Activated CD4-positive, alpha-beta T cell treated with anti-CD3 and anti-CD28 coated beads for 24 hours (primary cell): ENCODE data around the gene NDUFAF5.

Experiments
- DNase-seq, 2 donors: peaks; one replicate each; pipeline ENCODE4 v3.0.0-alpha.2; 2020; ENCODE audit warnings: low read depth in 2 of 2

The NDUFAF5 gene

DNA sequence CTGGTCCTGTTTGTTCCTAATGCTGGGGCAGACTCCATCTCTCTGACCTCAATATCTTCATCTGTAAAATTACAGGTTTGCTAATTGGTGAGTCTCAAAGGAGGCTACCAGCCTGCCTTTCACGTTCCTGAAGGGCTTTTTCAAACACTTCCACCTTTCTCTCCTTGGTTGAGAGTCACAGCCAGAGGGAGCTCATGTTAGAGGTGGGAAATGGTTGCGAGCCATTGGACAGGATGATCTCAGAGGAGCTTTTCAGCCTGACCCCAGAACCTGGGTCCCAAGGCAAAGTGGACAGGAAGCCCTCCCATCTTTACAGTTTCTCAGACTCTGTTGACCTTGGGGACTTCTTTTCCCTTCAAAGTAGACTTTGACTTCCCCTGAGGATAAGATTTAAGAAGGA, 37.6 kb downstream of the NDUFAF5 start:
- DNase-seq, result no peak

GRCh38 chr20:13824459-13824858, 39.6 kb downstream of the NDUFAF5 start:
- DNase-seq, result no peak

- no peak for DNase-seq
Observed at GRCh38 chr20:13825465-13825864, 40.6 kb downstream of the NDUFAF5 start.

GRCh38 chr20:13831476-13831875, 46.6 kb downstream of the NDUFAF5 start:
- DNase-seq, result no peak

DNA sequence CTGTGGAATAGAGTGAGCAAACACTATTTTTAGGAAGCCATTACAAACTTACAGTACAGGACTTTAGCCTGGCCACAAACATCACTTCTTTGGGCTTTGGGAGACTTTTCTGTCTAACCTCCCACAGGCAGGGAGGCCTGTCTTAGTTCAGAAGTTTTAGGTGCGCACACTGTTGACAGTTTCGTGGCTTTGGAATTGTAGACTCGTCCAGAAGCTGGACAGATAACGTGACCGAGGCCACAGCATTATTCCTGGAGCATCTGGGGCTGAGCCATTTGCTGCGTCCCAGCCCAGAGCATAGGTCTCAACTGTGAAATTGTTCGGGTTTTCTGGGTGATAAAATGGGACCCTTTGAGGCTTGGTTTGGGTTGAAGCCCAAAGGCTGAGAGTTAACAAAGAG, 53.8 kb downstream of the NDUFAF5 start:
- no peak for DNase-seq

GRCh38 chr20:13839421-13840092, 54.7 kb downstream of the NDUFAF5 start:
- no peak for DNase-seq

- no peak for DNase-seq
Observed at GRCh38 chr20:13840093-13840465, 55.3 kb downstream of the NDUFAF5 start.

DNA sequence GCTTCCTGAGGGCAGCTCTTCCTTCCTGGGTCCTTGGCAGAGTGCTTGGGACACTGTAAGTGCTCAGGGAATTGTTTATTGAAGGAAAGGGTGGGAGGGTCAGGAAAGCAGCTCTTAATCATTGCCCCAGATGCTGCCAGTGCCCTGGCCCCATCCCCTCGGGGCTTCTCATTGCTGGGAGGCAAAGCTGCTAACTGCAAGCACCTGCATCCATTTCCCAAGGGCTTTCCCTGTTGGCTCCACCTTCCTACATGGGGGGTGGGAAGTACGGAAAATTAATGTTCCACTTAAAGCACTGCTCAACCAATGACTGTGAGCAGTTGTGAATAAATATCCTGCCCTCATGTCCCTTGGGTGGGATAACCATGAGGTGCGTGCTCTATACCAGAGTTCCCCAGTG, 56.4 kb downstream of the NDUFAF5 start:
- no peak for DNase-seq

GRCh38 chr20:13844296-13844695, 59.5 kb downstream of the NDUFAF5 start:
- DNase-seq, result no peak

- DNase-seq, result no peak
Observed at GRCh38 chr20:13851279-13851678, 66.5 kb downstream of the NDUFAF5 start.

- no peak for DNase-seq
Observed at GRCh38 chr20:13852306-13852705, 67.5 kb downstream of the NDUFAF5 start.

DNA sequence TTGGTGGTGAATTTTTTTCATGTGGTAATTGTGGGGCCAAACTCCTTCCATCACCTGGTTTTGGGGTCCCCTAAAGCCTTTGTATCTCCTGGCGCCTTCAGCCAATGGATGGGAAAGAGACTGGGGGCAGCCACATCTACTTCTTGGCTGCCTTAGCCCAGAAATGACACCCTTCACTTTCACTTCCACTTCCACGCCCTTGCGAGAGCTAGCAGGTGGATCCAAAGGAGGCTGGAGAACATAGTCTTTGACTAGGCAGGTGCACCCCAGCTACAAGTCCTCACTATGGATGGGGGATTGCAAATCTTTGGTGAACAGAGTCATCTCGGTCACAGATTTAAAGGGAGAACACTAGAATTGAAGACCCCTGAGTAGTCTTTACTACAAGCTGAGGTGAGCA, 70.8 kb downstream of the NDUFAF5 start:
- DNase-seq, result no peak

- DNase-seq, result no peak
Observed at GRCh38 chr20:13856354-13856753, 71.5 kb downstream of the NDUFAF5 start.

GRCh38 chr20:13857304-13857703, 72.5 kb downstream of the NDUFAF5 start:
- no peak for DNase-seq

DNA sequence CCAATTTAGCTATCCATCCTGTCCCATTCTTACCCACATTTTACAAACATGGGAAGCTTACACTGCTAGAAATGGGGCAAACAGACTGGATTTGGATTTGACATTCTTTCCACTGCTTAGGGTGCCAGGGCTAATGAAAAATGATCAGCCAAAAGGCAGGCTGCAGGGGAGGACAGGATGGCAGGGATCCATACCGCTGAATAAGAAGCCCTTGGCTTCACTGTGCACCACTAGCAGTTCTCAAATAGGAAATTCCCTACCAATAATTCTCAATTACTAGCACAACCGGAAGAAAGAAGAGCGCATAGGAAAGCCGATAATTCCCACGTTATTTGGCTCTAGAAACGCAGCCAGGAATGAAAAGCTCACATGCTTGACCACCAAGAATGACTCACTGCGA, 73.1 kb downstream of the NDUFAF5 start:
- no peak for DNase-seq

DNA sequence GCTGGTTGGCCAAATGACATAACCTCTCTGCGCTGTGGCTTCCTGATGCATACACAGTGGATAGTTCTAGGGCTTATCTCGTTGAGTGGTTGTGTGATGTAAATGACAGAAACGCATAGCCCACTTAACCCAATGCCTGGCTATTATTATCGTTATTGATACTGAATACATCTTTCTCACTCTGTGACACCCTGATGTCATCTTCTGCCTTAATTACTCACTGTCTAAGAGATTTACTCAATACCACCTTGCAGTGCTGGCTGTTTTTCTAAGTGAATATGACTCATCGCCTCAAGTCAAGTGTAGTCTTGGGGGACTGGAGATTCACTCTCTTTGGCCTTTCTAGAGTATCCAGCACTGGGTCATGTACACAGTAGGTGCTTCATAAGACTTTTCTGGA, 73.6 kb downstream of the NDUFAF5 start:
- DNase-seq, result no peak

GRCh38 chr20:13858871-13859270, 74.0 kb downstream of the NDUFAF5 start:
- no peak for DNase-seq

- DNase-seq, result no peak
Observed at GRCh38 chr20:13862245-13862644, 77.4 kb downstream of the NDUFAF5 start.

DNA sequence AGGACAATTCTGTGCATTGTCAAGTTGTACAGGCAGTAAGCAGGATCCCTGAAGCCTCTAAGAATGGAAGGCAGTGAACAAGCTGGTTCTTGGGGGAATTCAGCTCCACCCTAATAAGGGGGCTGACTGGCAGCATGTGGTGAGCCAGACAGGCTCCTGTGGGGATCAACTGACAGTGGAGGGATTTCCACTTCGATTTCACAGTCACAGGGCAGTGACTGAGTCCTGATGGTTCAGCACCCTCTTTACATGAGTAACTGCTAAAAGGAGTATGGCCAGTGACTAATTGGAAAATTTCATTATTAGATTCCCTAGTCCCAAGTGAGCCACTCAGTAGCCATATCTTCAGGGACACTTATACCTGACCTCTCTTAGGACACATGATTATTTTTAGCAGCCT, 78.4 kb downstream of the NDUFAF5 start:
- no peak for DNase-seq

- DNase-seq, result no peak
Observed at GRCh38 chr20:13865156-13865555, 80.3 kb downstream of the NDUFAF5 start.

DNA sequence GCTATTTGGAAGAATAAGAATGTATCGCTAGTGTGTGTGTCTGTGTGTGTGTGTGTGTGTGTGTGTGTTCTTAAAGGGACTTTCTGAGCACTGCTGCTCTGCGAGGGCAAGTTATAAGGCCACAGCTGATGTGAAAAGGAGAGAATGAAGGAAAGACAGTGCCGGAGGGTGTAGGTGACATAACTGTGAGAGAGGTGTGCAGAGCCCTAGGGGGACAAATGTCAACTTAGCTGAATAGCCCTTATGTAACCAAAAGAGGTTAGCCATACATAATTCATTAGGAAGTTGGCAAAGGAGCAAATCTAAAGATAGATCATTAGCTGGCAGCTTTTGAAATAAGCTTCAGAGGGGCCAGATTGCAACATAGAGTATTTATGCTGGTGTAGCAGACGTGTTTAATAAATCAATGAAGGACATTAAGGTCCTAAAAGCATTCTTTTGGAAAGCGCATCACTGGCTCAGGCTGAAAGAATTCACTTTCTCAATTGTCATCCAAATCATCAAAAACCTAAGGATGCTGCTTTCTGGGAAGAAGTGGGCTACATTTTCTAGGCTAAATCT, 81.0 kb downstream of the NDUFAF5 start:
- no peak for DNase-seq

DNA sequence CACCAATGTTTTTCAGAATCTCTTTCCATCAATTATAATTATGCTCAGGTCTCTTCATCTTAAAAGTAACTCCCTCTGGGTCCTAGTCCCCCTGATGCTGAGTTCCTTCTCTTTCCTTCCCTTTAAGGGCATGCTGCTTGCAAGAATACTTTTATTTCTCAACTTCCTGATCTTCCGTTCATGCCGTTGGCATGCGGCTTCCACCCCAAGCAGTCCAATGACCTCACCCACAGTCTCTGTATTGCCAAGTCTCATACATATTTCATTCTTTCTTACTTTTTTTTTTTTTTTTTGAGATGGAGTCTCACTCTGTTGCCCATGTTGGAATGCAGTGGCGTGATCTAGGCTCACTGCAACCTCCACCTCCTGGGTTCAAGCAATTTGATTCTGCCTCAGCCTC, 83.5 kb downstream of the NDUFAF5 start:
- DNase-seq, result no peak

DNA sequence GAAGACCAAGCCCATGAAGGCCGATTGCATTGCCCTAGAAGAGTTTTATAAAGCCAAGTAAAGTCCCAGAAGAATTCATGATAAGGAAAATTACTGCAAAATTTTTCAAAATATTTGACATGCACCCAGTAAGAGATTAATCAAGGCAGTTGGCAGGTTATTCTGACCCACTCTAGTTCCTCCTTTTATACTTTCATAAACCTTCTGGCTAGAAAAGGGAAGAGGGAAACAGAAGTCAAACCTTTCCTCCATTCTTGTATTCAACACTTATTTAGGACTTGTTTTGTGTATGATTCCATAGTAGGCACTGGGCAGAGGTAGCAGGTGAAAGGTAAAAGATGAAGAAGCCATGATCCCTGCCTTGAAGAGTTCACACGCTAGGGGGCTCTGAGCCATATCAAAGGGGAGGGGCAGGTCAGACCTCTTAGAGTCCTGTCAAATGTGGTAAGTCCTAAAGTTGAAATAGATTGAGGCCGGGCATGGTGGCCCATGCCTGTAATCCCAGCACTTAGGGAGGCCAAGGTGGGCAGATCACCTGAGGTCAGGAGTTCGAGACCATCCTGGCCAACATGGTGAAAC, 85.4 kb downstream of the NDUFAF5 start:
- no peak for DNase-seq
